SK-MEL-5 (cell line): ENCODE measurements around the gene FTO. TPM values are rescaled to one million over a fixed set of nuclear protein-coding genes. Genes with fewer than 3 reads are reported as not detected.

Experiments used
- DNase-seq: peaks from one replicate; pipeline ENCODE4 v3.0.0-alpha.2; 2016; ENCODE audit warnings: low read depth, low spot score
- in situ Hi-C: cut with HindIII; loops from 2 replicates; pipeline ENCODE4 v1.10.0; 2016; ENCODE audit warnings: low sequenced_read_pairs, high pct_unique_total_duplicates, low pct_unique_long_range_greater_than_20kb
- total RNA-seq: library from RNA; depleted of rRNA; stranded (reverse); fragments of >200 nt; shearing (Covaris generic); gene quantifications from 2 replicates; pipeline ENCODE4 v1.2.3, GENCODE V29; 2014

FTO gene
- total RNA-seq, 1 experiment from 2014 or later, result 58.2 TPM

DNA sequence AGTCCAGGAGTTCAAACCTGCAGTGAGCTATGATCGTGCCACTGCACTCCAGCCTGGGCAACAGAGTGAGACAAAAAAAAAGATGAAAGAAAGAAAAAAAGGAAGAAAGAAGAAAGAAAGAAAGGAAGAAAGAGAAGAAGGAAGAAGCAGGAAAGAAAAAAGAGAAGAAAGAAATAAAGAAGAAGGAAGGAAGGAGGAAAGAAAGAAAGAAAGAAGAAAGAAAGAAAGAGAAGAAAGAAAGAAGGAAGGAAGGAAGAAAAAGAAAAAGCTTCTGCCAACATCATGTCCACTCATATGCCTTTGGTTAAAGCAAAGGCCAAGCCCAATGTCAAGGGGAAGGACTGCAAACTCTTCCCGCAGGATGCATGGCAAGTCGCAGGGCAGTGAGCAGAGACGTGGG lies 439.5 kb downstream of the FTO start:
- in situ Hi-C loops, result no loop called here

DNA sequence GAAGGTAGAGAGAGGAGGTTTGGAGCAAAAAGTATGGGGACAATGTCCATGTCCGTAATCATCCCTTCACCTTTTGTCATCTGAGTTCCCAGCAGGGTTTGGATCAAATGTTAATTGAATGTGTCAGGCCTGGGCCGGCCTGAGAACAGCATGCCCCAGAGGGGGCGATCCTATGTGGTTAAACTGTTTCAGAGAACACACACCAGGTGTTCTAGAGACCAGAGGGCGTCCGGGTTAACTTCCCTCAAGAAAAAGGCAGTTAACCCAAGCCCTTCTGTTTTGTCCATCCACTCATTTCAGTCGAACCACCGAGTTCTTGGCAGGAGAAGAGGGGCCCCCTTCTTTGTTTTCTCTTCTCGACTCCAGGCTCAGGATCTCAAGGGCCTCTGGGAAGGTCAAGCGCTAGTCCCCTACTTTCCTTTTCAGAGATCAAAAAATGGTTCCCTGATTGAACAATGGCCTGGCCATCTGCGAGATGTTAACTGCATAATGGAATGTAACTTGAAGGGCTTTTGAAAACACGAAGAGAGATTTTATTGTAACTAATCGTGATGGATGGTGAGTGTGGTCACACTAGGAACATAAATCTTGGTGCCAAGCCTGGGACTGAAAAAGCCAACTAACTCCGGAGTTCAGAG lies 440.1 kb downstream of the FTO start:
- DNase-seq, result no peak
- in situ Hi-C loops, result no loop called here

More for the DNA sequence above, 439.5 kb downstream of the FTO start:
- DNase-seq, result no peak

DNA sequence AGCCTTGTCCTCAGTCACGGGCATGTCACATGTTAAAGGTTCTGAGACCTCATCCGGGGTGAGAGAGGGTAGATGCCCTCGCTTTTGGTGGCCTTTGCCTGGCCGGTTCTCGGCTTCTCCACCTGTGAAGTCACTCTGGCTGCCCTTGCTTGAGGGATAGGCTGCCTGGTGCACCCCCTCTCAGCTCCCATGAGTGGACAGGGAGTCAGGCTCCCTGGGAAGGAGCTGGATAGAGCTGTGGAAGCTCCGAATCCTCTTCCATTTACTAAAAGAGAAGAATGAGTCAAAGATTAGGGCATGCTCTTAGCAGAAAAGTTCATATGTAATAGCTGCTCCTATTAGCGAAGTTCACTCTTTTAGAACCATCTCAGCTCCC lies 440.6 kb downstream of the FTO start:
- in situ Hi-C loops, result no loop called here
- DNase-seq, result no peak

DNA sequence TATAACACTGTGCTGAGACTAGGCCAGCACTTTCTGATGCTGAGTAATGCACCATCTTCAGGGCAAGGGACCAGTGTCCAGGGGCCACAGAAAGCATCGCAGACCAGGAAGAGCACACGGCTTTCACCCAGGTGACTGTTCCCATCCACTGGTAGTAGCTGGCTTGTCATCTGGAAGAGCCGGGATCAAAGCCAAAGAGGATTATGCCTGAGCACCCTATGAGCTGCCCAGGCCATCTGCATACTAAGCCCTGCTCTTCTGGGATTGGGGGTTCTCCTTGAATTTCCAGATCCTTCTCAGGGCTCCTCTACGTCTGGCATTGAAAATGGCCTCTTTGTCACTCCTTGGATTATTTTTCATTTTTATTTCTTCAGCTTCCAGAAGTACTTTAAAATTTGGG lies 441.9 kb downstream of the FTO start:
- in situ Hi-C loops, result no loop called here
- DNase-seq, result no peak

DNA sequence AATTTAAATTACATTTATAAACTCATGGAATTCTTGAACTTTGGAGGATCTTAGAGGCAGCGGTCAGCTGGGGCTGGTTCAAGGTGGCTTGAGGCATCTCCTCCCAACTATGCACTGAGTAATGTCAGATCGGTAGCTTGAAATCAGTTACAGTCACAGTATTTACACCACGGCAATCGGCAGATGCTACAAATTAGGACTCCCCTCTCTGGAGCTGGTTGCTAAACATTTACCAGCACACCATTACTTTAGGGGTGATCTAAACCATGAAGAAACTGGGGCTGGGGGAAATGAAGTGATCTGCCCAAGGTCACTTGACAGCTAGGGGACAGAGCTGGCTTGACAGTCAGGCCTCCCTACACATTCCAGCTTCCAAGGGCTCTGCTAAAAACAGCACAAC lies 445.0 kb downstream of the FTO start:
- in situ Hi-C loops, result no loop called here
- no peak for DNase-seq

DNA sequence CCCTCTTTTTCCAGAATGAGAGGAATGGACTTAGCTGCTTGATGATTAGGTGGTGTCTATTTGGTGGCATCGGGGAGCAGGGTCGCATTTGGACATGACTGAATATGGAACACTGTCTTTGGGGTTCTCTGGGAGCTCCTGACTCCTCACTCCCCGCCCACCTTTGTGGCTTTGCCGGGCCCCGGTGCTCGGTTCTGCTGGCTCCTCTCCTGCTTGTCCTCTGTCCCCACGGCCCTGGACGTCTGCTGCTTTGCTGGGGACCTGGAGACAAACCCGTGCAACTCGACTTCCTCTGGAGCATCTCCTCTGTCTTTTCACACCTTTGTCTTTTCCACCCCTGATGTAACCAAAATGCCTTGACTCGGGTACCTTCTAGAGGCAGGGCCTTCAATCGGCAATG lies 446.9 kb downstream of the FTO start:
- DNase-seq, result no peak
- in situ Hi-C loops, result no loop called here

DNA sequence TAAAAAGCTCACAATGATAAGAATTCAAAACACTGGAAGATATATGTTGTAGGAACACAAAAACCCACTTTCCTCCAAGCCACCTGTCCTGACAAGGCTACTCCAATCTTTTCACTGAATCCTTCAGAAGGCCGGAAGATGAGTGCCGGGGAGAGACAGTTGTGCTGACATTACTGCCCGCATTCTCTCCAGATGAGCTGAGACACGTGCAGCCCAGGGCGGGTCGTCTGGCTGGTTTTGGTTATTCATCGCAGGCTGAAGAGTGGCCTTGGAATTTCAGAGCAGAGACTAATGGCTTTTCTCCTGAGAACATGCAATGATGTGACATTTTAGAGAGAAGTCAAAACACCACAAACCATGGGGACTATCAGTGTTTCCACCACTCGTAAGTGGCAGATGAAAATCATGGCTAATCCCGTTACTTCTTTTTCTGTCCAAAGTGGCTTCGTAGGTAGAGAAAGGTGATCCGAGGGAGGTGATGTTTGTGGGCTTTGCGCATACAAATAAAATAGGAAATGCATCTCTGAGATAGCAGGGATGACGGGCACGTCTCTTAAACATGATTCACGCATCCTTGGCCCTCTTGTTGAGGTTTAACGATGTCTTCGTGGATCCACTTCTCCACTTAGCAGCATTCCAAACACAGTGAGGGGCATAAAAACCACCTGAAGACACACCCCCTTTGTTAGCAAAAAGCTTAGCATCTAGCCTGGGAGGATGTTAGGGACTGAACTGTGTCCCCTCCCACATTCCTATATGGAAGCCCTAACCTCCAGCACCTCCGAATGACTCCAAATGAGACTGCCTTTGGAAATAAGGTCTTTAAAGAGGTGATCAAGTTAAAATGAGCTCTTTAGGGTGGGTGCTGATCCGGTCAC lies 448.6 kb downstream of the FTO start:
- in situ Hi-C loops, result no loop called here
- no peak for DNase-seq

DNA sequence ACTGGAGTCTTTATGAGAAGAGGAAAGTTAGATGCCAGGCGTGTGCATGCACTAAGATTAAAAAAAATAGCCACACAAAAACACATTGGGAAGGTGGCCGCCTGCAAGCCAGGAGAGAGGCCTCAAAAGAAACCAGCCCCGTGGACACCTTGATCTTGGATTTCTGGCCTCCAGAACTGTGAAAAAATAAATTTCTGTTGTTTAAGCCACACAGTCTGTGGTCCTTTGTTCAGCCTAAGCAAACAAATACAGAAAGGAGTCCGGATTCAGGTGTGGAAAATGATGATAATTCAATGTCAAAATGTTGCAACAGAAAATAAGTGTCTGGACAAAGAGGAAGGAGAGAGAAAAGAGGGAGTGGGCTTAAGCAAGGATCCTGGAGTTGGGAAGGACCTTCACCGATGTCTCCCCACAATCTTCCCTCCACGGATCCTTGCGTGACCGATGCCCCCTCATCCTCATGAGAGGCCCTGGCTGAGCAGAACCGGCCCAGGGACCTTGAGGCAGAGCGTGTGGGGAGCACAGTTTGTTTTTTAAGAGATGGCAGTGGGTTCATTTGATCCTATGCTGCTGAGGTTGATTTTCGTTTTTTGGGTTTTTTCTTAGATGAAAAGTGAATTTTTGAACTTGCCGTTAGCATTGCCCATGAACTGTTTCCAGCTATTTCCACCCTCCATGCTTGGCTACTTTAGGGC lies 449.4 kb downstream of the FTO start:
- in situ Hi-C loops, result no loop called here
- DNase-seq, result no peak

DNA sequence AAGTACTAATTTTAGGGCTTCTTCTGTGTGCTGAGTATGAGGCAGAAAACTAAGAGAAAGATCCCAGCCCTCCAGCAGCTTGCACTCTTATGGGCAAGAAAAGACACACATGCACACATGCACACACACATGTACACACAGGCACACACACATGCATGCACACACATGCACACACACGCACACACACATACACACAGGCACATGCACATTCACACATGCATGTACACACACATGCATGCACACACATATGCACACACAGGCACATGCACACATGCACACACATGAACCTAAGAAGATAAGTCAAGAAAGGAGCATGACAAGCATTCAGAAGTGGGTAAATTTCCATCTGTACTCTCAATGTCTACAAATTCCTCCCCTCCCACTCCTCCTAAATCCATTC lies 452.4 kb downstream of the FTO start:
- DNase-seq, result no peak
- in situ Hi-C loops, result no loop called here

DNA sequence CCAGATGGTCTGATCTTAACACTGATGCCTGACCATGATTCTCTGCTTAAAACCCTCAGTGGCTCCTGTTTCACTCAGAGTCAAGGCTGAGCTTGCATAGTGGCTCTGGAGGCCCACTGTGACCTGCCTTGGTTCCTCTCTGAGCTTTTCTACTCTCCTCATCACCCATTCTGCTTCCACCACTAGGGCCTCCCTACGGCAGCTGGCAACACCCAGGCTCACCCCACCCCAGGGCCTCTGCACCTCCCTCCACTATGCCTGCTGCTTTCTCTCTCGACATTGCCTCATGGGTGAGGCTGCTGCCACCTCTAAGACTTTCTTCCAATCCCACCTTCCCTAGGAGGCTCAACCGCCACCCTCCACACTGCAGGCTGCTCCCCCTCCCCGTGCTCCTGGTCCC lies 455.0 kb downstream of the FTO start:
- DNase-seq, result no peak
- in situ Hi-C loops, result no loop called here

DNA sequence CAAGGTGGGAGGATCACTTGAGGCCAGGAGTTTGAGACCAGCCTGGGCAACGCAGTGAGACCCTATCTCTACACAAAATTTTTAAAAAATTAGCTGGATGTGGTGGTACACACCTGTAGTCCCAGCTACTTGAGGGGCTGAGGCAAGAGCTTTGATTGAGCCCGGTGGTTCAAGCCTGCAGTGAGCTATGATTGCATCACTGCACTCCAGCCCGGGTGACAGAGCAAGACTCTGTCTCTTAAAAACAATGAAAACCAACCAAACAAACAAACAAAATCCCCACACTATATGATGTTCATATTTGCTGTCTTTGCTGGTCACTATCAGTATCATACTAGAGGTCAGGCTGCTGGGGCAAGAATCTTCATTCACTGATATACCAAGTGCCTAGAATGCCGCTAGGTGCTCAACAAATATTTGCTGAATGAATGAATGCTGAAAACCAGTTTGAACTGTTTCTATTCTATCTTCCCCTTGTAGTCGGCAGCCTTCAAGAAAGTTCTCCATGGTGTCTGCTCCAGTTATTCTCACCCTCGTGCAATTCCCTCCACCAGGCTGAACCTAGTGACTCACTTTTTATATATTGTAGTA lies 455.6 kb downstream of the FTO start:
- no peak for DNase-seq
- in situ Hi-C loops, result no loop called here

DNA sequence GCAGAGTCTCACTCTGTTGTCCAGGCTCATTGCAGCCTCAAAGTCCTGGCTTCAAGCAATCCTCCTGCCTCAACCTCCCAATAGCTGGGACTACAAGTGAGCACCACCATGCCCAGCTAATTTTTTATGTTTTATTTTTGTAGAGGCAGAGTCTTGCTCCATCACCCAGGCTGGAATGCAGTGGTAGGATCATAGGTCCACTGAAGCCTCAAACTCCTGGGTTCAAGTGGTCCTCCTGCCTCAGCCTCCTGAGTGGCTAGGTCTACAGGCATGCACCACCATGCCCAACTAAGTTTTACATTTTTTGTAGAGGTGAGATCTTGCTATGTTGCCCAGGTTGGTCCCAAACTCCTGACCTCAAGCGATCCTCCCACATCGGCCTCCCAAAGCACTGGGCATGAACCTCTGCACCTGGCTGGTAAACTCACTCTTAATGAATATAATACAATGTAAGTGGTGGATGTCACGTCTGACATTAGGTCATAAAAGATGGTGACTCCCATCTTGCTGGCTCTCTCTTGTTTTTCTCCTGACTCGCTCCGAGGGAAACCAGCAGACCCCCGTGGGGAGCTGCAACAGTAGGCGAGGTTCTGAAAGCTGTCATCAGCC lies 456.4 kb downstream of the FTO start:
- in situ Hi-C loops, result no loop called here

DNA sequence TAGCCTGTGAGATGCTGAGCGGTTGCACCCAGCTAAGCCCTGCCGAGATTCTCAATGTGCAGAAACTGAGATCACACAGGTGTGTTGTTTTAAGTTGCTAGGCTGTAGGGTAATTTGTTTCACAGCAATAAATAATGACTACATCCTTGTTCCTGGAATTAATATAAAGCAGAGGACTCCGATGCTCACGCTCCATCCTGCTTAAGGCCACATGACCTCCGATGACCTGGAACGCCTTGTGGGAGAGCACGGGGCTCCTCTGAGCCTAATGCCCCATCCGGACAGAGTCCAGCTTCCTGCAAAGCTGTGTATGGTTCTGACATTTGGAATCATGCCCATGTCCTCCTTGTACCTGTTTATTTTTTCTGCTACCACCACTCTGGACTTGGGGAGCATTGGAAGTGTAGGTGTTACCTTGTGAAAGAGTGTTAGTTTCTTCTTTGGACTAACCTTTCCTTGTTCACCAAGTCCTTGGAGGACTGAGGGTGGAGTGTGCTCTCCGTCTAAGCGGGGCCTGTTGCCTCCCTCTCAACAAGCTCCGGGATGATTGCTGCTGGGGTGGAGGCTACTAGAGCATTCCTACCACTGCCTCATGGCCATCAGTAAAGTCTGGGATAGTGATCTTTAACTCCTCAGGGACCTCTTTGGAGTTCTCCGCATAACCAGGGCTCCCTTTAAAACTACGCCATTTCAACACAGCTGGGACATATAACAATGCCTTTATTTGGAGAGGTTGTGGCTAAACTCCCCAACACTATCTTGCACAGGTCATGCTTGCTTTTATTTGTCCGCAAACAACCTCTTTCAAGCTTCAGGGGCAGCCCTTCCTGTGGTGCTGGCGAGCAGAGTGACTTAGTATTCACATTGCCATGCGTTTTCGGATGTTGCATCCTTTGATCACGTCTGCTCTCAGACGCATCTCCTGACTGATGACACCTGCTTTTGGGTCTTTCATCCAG lies 457.3 kb downstream of the FTO start:
- no peak for DNase-seq

More for the DNA sequence above, 456.4 kb downstream of the FTO start:
- no peak for DNase-seq

DNA sequence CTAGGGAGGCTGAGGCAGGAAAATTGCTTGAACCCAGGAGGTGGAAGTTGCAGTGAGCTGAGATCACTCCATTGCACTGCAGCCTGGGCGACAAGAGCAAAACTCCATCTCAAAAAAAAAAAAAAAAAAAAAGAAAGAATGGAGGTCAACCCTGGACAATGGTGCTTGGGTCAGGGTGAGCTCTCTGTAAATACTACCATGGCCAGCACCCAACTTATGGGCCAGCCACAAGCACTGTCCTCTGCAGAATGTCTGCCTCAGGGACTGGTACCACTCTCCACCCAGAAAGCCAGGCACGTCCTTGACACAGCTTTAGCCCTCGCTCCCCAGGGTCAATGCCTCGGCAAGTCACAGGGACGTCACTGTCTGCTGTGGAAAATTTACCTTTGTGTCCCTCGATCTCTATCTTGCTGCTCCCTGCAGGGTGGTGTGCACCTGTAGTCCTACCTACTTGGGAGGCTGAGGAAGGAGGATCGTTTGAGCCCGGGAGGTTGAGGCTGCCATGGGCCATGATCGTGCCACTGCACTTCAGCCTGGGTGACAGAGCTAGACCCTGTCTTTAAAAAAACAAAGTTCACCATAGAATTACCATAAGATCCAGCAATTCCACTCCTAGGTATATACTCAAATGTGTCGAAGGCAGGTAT lies 459.4 kb downstream of the FTO start:
- DNase-seq, result no peak
- in situ Hi-C loops, result no loop called here

More for the DNA sequence above, 457.3 kb downstream of the FTO start:
- in situ Hi-C loops, result no loop called here

DNA sequence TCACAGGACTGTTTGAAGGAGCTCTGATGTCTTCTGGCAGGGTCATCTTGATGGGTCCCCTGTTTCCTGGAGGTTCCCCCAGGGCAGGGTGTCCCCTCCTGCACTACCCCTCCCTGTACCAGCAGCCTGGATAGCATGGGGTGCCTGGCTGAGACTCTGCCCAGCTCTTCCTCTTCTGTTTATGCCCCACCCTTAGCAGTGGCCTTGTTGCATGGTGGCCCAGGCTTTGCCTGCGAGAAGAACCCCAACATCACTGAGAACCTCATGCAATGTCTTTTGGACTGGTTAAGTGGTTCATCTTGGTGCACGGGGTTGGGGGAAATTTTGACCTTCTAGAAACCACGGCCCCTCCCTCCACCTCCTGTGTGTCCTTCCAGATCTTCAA lies 460.8 kb downstream of the FTO start:
- DNase-seq, result no peak
- in situ Hi-C loops, result no loop called here

DNA sequence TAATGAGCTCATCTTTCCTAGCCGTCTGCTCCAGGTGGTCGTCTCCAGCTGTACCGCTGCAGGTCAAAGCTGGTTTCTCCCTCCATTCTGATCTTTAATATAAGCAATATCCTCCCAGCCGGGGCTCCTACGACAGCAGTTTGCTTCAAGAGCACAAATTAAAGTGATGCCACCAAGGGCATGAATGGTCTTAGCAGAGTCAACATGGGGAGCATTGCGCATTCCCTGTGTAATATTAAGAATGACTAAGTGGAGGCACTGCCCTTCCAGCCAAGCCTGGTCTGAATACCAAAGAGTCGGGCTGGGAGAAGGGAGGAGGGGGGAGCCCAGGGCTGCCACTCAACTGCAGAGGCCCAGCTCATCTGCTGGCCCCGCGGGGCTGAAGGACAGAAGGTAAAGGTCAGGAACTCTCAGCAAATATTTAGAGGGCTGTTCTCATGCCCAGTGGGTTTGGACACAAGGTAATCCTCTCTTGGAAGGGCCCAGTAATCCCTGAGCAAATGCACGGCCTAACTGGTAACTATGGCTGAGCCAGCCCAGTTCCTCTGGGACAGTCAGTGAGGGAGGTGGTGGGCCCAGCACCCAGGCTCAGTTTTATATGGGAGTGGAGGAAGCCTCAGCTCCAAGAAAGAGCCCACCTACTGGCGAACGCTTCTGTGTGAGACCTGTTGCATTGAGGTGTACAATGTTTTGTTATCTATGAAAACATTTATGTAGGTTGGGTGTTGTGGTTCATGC lies 461.4 kb downstream of the FTO start:
- in situ Hi-C loops, result no loop called here
- no peak for DNase-seq
